ENCODE data around the gene D2HGDH.
"Not testable (repeated sequence)": the region's sequence is repeated elsewhere in the genome, so short reads cannot be mapped to it uniquely, and the experiment has no call there.

Gene D2HGDH

GRCh38 chr2:241811201-241811951 lies 76.9 kb downstream of the D2HGDH start:
- FAIRE-seq: no peak

DNA sequence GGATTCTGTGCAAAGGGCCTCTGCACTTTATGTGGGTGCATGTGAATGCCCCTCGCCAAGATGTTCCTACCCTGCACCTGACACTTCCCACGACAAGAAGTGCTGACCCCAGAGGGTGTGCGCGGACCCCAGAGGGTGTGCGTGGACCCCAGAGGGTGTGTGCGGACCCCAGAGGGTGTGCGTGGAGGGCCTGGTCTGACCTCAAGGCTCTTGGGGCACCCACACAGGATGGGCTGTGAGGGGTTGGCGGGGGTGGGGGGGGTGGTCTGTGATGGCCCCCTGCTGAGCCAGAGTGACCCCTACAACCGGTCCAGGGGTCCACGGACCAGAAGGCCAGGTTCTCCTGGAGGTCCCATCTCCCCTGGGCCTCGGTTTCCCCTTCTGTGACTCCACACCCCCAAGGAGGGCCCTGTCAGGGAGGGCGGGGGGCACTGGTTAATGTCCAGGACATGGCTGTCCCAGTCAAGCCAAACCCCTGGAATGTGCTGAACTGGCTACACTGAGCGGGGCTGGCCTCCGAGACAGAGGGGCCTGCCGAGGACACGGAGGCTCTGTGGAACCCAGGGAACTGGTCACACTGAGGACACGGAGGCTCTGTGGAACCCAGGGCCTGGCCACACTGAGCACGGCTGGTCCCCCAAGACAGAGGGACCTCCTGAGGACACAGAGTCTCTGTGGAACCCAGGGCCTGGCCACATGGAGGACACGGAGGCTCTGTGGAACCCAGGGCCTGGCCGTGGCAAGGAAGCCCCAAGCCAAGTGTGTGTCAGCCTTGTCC lies 77.7 kb downstream of the D2HGDH start:
- FAIRE-seq: no peak

GRCh38 chr2:241812730-241813643 lies 78.6 kb downstream of the D2HGDH start:
- FAIRE-seq: no peak

- FAIRE-seq: no peak
Measured at GRCh38 chr2:241813644-241814392, 79.4 kb downstream of the D2HGDH start.

GRCh38 chr2:241814393-241814642 lies 79.9 kb downstream of the D2HGDH start:
- no peak for FAIRE-seq

- no peak for FAIRE-seq
Measured at GRCh38 chr2:241814643-241815476, 80.4 kb downstream of the D2HGDH start.

GRCh38 chr2:241815477-241816430 lies 81.3 kb downstream of the D2HGDH start:
- no peak for FAIRE-seq

DNA sequence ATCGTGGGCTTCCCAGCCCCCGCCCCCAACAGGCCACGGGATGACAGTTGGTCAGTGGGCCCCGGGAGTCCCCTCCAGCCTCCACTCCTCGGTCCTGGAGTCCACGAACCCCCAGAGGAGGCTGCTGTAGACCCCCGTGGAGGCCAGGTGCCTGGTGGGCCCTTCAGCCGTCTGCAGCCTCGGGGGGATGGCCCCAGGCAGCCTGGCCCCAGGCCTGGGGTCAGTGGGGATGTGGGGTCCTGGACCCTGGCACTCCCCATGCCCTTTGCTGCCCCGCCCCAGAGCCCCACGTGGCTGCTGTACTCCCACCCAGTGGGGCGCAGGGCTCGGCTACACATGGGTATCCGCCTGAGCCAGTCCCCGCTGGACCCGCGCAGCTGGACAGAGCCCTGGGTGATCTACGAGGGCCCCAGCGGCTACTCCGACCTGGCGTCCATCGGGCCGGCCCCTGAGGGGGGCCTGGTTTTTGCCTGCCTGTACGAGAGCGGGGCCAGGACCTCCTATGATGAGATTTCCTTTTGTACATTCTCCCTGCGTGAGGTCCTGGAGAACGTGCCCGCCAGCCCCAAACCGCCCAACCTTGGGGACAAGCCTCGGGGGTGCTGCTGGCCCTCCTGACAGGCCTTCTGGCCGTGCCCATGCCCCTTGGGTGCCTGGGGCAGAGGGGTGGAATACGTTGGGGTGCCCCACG lies 82.1 kb downstream of the D2HGDH start:
- FAIRE-seq: no peak

GRCh38 chr2:241817126-241817820 lies 82.8 kb downstream of the D2HGDH start:
- FAIRE-seq: no peak

- FAIRE-seq: not testable (repeated sequence)
Measured at GRCh38 chr2:241817821-241818215, 83.4 kb downstream of the D2HGDH start.
